ENCODE data around the gene ZNF300. TPM values are rescaled to one million over a fixed set of nuclear protein-coding genes. Genes with fewer than 3 reads are reported as not detected.
"Not testable (repeated sequence)": the region's sequence is repeated elsewhere in the genome, so short reads cannot be mapped to it uniquely, and the experiment has no call there.

ZNF300 gene
- 1 to 10 TPM; 1.2 to 2.0 TPM for total RNA-seq
- long read RNA-seq, partial matches to known transcripts = 0 of 1 reads
- long read RNA-seq, other reads (novel, unspliced or antisense) = 1 of 1 reads

- ATAC-seq (peak; percentile 100), DNase-seq (peak; percentile 91)
- intact Hi-C loops (cut with DNase I) = no loop called here
Measured at GRCh38 chr5:150904479-150905311, at the start of gene ZNF300. ZNF300 (minus strand) TSS chr5:150904980; CDS start chr5:150903155, 1,825 bp downstream.

- ATAC-seq = no peak
- intact Hi-C loops (cut with DNase I) = no loop called here
- no peak for DNase-seq
Measured at GRCh38 chr5:150948539-150948938, 43.8 kb upstream of the ZNF300 start.

GRCh38 chr5:150946351-150946905 lies 41.6 kb upstream of the ZNF300 start:
- intact Hi-C loops (cut with DNase I) = no loop called here
- peak; percentile 97 to 99 for ATAC-seq
- DNase-seq = peak; percentile 90

- ATAC-seq (peak; percentile 54 to 71), DNase-seq (no peak)
- intact Hi-C loops (cut with DNase I) = no loop called here
Measured at GRCh38 chr5:150945947-150946346, 41.2 kb upstream of the ZNF300 start.

- ATAC-seq = no peak
- DNase-seq = no peak
- intact Hi-C loops (cut with DNase I) = no loop called here
Measured at GRCh38 chr5:150945486-150945885, 40.7 kb upstream of the ZNF300 start.

GRCh38 chr5:150931368-150931965 lies 26.7 kb upstream of the ZNF300 start:
- intact Hi-C loops (cut with DNase I) = no loop called here
- DNase-seq = no peak
- ATAC-seq = no peak

GRCh38 chr5:150918613-150919012 lies 13.8 kb upstream of the ZNF300 start:
- no peak for DNase-seq
- ATAC-seq = no peak
- intact Hi-C loops (cut with DNase I) = no loop called here

- no peak for DNase-seq
- intact Hi-C loops (cut with DNase I) = no loop called here
- ATAC-seq = no peak
Measured at GRCh38 chr5:150912312-150912814, 7.6 kb upstream of the ZNF300 start.

- DNase-seq (no peak), ATAC-seq (no peak)
- intact Hi-C loops (cut with DNase I) = no loop called here
Measured at GRCh38 chr5:150905312-150905683, 518 bp upstream of the ZNF300 start.

GRCh38 chr5:150901446-150901845 lies 3.3 kb downstream of the ZNF300 start:
- DNase-seq (no peak), ATAC-seq (no peak)
- intact Hi-C loops (cut with DNase I) = no loop called here

GRCh38 chr5:150895431-150896428 lies 9.1 kb downstream of the ZNF300 start:
- ATAC-seq (no peak), DNase-seq (no peak)
- intact Hi-C loops (cut with DNase I) = no loop called here

GRCh38 chr5:150879358-150879757 lies 25.4 kb downstream of the ZNF300 start:
- no peak for DNase-seq
- no peak for ATAC-seq
- intact Hi-C loops (cut with DNase I) = no loop called here

GRCh38 chr5:150862070-150862469 lies 42.7 kb downstream of the ZNF300 start:
- DNase-seq (no peak), ATAC-seq (no peak)
- intact Hi-C loops (cut with DNase I) = no loop called here

GRCh38 chr5:150860246-150860821 lies 44.4 kb downstream of the ZNF300 start:
- no peak for DNase-seq
- no peak for ATAC-seq

GRCh38 chr5:150856700-150857099 lies 48.1 kb downstream of the ZNF300 start:
- ATAC-seq; intact Hi-C loops (cut with DNase I); DNase-seq: not testable (repeated sequence)

More at GRCh38 chr5:150860246-150860821, 44.4 kb downstream of the ZNF300 start:
- intact Hi-C loops (cut with DNase I) = no loop called here

- ATAC-seq (no peak), DNase-seq (no peak)
- intact Hi-C loops (cut with DNase I) = no loop called here
Measured at GRCh38 chr5:150853561-150853960, 51.2 kb downstream of the ZNF300 start.

GRCh38 chr5:150851039-150851438 lies 53.7 kb downstream of the ZNF300 start:
- ATAC-seq (no peak), DNase-seq (no peak)
- intact Hi-C loops (cut with DNase I) = no loop called here

- no peak for ATAC-seq
- no peak for DNase-seq
- intact Hi-C loops (cut with DNase I) = loop anchor here (5.0 to 10.0 kb wide), 2 partner anchors 283 to 291 kb away; no protein-coding TSS in a partner anchor
Measured at GRCh38 chr5:150848271-150848670, 56.5 kb downstream of the ZNF300 start.
